Mucosa of descending colon (tissue), 3 donors: ENCODE data around the gene LRRC4. TPM values are rescaled to one million over a fixed set of nuclear protein-coding genes. Genes with fewer than 3 reads are reported as not detected.

ENCODE experiments used
- ATAC-seq: fragments of 200-7000 bp; cut with Tn5 transposase; one replicate; pipeline ENCODE4 v1.9.1; 2020; ENCODE audit warnings: mild to moderate bottlenecking, moderate library complexity
- DNase-seq, 3 donors: peaks; one replicate each; pipeline ENCODE4 v3.0.0-alpha.2; 2020
- H3K36me3 ChIP-seq: fragments of 200-600 bp; one replicate; pipeline ENCODE4 v1.8.0; 2021; ENCODE audit warnings: low read depth, mild to moderate bottlenecking
- H3K4me1 ChIP-seq: fragments of 200-600 bp; one replicate; pipeline ENCODE4 v1.8.0; 2021; ENCODE audit warnings: low read depth, mild to moderate bottlenecking
- H3K4me3 ChIP-seq: fragments of 200-600 bp; one replicate; pipeline ENCODE4 v1.8.0; 2021; ENCODE audit warnings: mild to moderate bottlenecking
- H3K9me3 ChIP-seq: fragments of 200-600 bp; one replicate; pipeline ENCODE4 v1.8.0; 2021; ENCODE audit warnings: mild to moderate bottlenecking
- CTCF ChIP-seq: fragments of 200-600 bp; IDR thresholded peaks from one replicate; pipeline ENCODE4 v1.8.0; 2022; ENCODE audit warnings: antibody characterized with exemption, mild to moderate bottlenecking
- intact Hi-C, 2 donors: fragments of 100-400 bp; cut with DNase I in 1 of 2; cut with micrococcal nuclease in 1 of 2; formaldehyde crosslinking; loops; one replicate each; pipeline versions ENCODE4 v1.11.0 to v1.11.1; 2022; cut with DNase I, micrococcal nuclease
- total RNA-seq, 3 donors: library from RNA; stranded (reverse); fragmentation: NEBNext Ultra II Directional in 2 of 3; extraction: Animal tissue kit (Norgen Biotek cat#: 25700) in 2 of 3; gene quantifications; one replicate each; pipeline versions ENCODE4 v1.2.1 to v1.2.4, GENCODE V29; 2021 to 2023
- donor health status: DM: no; HTN: no; CAD: no; lungs with moderate emphysema.
- donor health status: DM: no; HTN: no; CAD: no.
- donor health status: DM: no; HTN: yes; CAD: no.

Gene LRRC4
- total RNA-seq, 3 donors from 2014 or later, result 0.26 to 7.6 (median 1.1) TPM

GRCh38 chr7:128052404-128052803 is 21.2 kb upstream of the LRRC4 start:
- Histone ChIP-seq H3K9me3 (no peaks in the 10 kb centered on the region), H3K4me1 (no peaks in the 10 kb centered on the region), H3K36me3 (no peaks in the 10 kb centered on the region), H3K4me3 (no peak overlapping the region)
- DNase-seq, result no peak
- ATAC-seq, result no peak
- intact Hi-C loops, result no loop called here
- TF ChIP-seq CTCF, result no peak

GRCh38 chr7:128045766-128046165 is 14.5 kb upstream of the LRRC4 start:
- H3K4me1 ChIP-seq, result no peaks in the 10 kb centered on the region
- no peaks in the 10 kb centered on the region for H3K9me3 ChIP-seq
- no peaks in the 10 kb centered on the region for H3K36me3 ChIP-seq
- no peak for ATAC-seq
- DNase-seq, result no peak
- intact Hi-C loops, result no loop called here
- H3K4me3 ChIP-seq, result no peak overlapping the region
- TF ChIP-seq CTCF, result no peak

DNA sequence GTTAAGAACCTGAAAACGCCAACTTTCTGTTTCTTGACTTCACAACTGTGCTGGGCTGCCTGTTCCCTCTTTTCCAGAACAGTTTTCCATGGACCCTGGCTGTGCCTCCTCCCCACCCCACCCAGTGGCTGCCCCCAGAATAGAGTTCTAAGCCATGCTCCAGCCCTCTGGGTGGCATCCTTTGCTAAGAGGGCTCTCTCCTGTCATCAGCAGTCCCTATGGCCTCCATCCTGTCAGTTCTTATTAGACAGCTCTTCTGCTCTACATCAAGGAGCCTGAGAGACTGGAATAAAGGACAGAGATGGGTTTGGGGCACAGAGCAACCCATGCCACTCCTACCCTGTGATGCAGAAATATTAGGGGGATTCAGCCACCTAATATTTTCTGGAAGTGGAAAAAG is 13.9 kb upstream of the LRRC4 start:
- H3K4me3 ChIP-seq, result no peak overlapping the region
- intact Hi-C loops, result no loop called here
- no peaks in the 10 kb centered on the region for H3K4me1 ChIP-seq
- DNase-seq, result no peak
- TF ChIP-seq CTCF, result no peak
- no peak for ATAC-seq
- no peaks in the 10 kb centered on the region for H3K36me3 ChIP-seq
- H3K9me3 ChIP-seq, result no peaks in the 10 kb centered on the region

GRCh38 chr7:128044064-128044463 is 12.8 kb upstream of the LRRC4 start:
- no peaks in the 10 kb centered on the region for H3K9me3 ChIP-seq
- TF ChIP-seq CTCF, result no peak
- intact Hi-C loops, result loop anchor here in 1 of 2 donors (5.0 kb wide), 1 partner anchor 63 kb away; no protein-coding TSS in a partner anchor

GRCh38 chr7:128042012-128042411 is 10.8 kb upstream of the LRRC4 start:
- intact Hi-C loops, result loop anchor here in 1 of 2 donors (5.0 kb wide), 1 partner anchor 65 kb away; no protein-coding TSS in a partner anchor
- ATAC-seq, result no peak
- TF ChIP-seq CTCF, result no peak
- Histone ChIP-seq H3K36me3 (no peaks in the 10 kb centered on the region), H3K4me3 (no peak overlapping the region), H3K9me3 (no peaks in the 10 kb centered on the region), H3K4me1 (no peaks in the 10 kb centered on the region)
- DNase-seq, result no peak

More at GRCh38 chr7:128044064-128044463, 12.8 kb upstream of the LRRC4 start:
- H3K4me1 ChIP-seq, result no peaks in the 10 kb centered on the region
- DNase-seq, result no peak
- no peaks in the 10 kb centered on the region for H3K36me3 ChIP-seq
- ATAC-seq, result no peak
- H3K4me3 ChIP-seq, result no peak overlapping the region

GRCh38 chr7:128041203-128041602 is 10.0 kb upstream of the LRRC4 start:
- no peak for TF ChIP-seq CTCF
- no peaks in the 10 kb centered on the region for H3K36me3 ChIP-seq
- peak in 1 of 3 donors; percentile 26 for DNase-seq
- H3K4me1 ChIP-seq, result no peaks in the 10 kb centered on the region
- intact Hi-C loops, result loop anchor here in 1 of 2 donors (5.0 kb wide), 1 partner anchor 66 kb away; no protein-coding TSS in a partner anchor
- ATAC-seq, result peak; percentile 48
- H3K4me3 ChIP-seq, result no peak overlapping the region
- H3K9me3 ChIP-seq, result no peaks in the 10 kb centered on the region
